Tibial artery (tissue), 4 donors: Measurements from ENCODE around the gene SLC9A4.

Source experiments
- DNase-seq, 2 donors: peaks; one replicate each; pipeline ENCODE4 v3.0.0-alpha.2; 2019
- H3K27ac ChIP-seq, 2 donors: fragments of 200-600 bp; sonication (generic) in 1 of 2; 1 replicate in 1 of 2; 2 replicates in 1 of 2; pipeline ENCODE4 v1.5.1; 2018 to 2019; ENCODE audit warnings: mild to moderate bottlenecking in 1 of 2
- H3K27me3 ChIP-seq, 2 donors: fragments of 200-600 bp; sonication (generic) in 1 of 2; one replicate each; pipeline versions ENCODE4 v1.5.1 to v1.6.0; 2016 to 2019
- H3K36me3 ChIP-seq, 3 donors: fragments of 200-600 bp; sonication (generic) in 2 of 3; one replicate each; pipeline ENCODE4 v1.5.1; 2016 to 2019; ENCODE audit warnings: mild to moderate bottlenecking in 2 of 3
- H3K4me1 ChIP-seq, 4 donors: fragments of 200-600 bp; sonication (generic) in 2 of 4; 1 replicate in 3 of 4; 2 replicates in 1 of 4; pipeline ENCODE4 v1.5.1; 2016 to 2019
- H3K4me3 ChIP-seq, 2 donors: fragments of 200-600 bp; sonication (generic) in 1 of 2; 1 replicate in 1 of 2; 2 replicates in 1 of 2; pipeline ENCODE4 v1.5.1; 2018 to 2019; ENCODE audit warnings: mild to moderate bottlenecking in 2 of 2
- H3K9me3 ChIP-seq, 3 donors: fragments of 200-600 bp; sonication (generic) in 1 of 3; one replicate each; pipeline ENCODE4 v1.5.1; 2016 to 2019
- CTCF ChIP-seq, 2 experiments: fragments of 200-600 bp in 1 of 2; fragments of 450-650 bp in 1 of 2; IDR thresholded peaks; one replicate each; pipeline ENCODE4 v1.5.1; 2017 to 2019; ENCODE audit warnings: antibody characterized with exemption in 2 of 2, mild to moderate bottlenecking in 1 of 2, moderate library complexity in 1 of 2
- intact Hi-C: fragments of 100-400 bp; cut with DNase I; formaldehyde crosslinking; loops from one replicate; pipeline ENCODE4 v1.15.0; 2023; ENCODE audit warnings: low total_unique reads

The SLC9A4 gene

DNA sequence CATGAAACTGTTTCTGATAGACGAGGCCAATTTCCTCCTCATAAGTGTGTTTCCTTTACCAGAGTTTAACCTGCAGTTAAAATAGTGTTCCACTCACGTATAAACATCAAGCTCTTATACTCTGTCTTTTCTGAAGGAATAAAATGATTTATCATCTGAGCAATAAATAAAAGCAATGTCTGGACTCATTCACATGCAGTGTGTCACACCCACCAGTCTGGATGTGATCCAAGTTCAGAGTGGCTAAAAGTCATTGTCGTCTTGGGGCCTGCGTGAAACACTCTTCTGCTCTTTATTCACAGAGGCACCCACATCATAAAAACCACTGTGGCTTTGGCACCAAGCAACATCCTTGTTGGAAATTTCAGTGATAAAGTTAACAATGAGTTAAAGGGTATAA is 19.5 kb upstream of the SLC9A4 start:
- no peak for DNase-seq
- no peaks in the 10 kb centered on the region for H3K9me3 ChIP-seq
- H3K36me3 ChIP-seq, result no peaks in the 10 kb centered on the region
- H3K4me1 ChIP-seq, result no peaks in the 10 kb centered on the region
- H3K27ac ChIP-seq, result no peak overlapping the region
- TF ChIP-seq CTCF (IDR thresholded peaks at IDR 0.05), result no peak
- H3K27me3 ChIP-seq, result no peaks in the 10 kb centered on the region
- H3K4me3 ChIP-seq, result no peak overlapping the region
- intact Hi-C loops, result no loop called here

DNA sequence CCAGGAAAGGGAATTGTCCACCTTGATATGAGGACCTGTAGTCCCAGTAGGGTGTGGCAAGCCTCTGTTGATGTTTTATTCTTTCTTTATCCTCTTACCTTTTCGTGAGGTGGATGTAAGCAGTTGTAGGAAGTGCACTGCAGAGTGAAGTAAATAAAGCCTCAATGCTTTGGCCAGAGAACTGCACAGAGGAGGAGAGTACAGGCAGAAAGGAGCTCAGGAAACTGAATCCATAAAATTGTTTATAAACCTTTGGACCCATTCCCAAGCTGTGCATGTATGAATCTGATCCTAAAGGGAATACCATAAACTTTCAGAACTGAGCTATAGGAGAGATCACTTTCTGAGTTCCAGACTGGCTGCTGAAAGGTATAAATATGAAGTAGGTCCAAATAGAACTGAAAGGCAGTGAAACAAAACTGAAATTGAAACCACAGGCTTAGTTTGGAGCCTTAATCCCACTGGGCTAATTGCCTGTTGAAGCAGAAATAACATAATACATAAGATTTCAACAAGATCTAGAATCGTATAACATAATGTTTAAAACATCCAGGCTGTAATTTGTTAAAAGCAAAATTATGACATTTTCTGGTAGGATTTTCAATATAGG is 17.9 kb upstream of the SLC9A4 start:
- Histone ChIP-seq H3K27me3 (no peaks in the 10 kb centered on the region), H3K36me3 (no peaks in the 10 kb centered on the region), H3K27ac (no peak overlapping the region), H3K4me1 (no peaks in the 10 kb centered on the region), H3K4me3 (no peak overlapping the region), H3K9me3 (no peaks in the 10 kb centered on the region)
- no peak for DNase-seq
- intact Hi-C loops, result no loop called here
- no peak for TF ChIP-seq CTCF (IDR thresholded peaks at IDR 0.05)

GRCh38 chr2:102460467-102460866 is 12.6 kb upstream of the SLC9A4 start:
- Histone ChIP-seq H3K4me3 (no peak overlapping the region), H3K36me3 (no peaks in the 10 kb centered on the region), H3K9me3 (peaks cover 0 to 5% (median 0%) of the 10 kb centered on the region in 3 donors), H3K4me1 (no peaks in the 10 kb centered on the region), H3K27ac (no peak overlapping the region), H3K27me3 (no peaks in the 10 kb centered on the region)
- TF ChIP-seq CTCF (IDR thresholded peaks at IDR 0.05), result no peak
- DNase-seq, result no peak
- intact Hi-C loops, result no loop called here

- intact Hi-C loops, result no loop called here
- H3K27me3 ChIP-seq, result no peaks in the 10 kb centered on the region
- H3K9me3 ChIP-seq, result peaks cover 0 to 5% (median 0%) of the 10 kb centered on the region in 3 donors
- TF ChIP-seq CTCF (IDR thresholded peaks at IDR 0.05), result no peak
- H3K36me3 ChIP-seq, result no peaks in the 10 kb centered on the region
- H3K4me1 ChIP-seq, result no peaks in the 10 kb centered on the region
- DNase-seq, result no peak
- H3K4me3 ChIP-seq, result no peak overlapping the region
- no peak overlapping the region for H3K27ac ChIP-seq
Measured at GRCh38 chr2:102461188-102461587, 11.8 kb upstream of the SLC9A4 start.

DNA sequence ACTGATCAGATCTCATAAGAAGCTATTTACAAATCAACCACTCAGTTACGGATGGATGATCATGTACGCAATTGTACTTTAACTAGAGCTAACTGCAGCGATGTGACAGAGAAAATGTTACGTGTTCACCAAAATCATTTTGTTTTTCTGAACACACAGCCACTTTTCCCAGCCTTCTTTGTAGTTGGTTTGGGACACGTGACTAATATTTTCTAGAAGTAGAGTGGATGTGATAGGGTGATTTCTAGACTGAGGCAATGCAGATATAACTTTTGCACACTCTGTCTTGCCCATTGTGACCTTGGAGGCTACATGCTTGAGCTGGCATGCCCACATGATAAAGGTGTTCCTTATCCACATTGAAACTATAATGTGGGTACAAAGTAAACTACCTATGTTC is 9.9 kb upstream of the SLC9A4 start:
- intact Hi-C loops, result no loop called here
- H3K27ac ChIP-seq, result no peak overlapping the region
- DNase-seq, result no peak
- no peak for TF ChIP-seq CTCF (IDR thresholded peaks at IDR 0.05)
- H3K9me3 ChIP-seq, result peaks cover 0 to 5% (median 0%) of the 10 kb centered on the region in 3 donors
- no peak overlapping the region for H3K4me3 ChIP-seq
- H3K4me1 ChIP-seq, result no peaks in the 10 kb centered on the region
- no peaks in the 10 kb centered on the region for H3K27me3 ChIP-seq
- H3K36me3 ChIP-seq, result no peaks in the 10 kb centered on the region

GRCh38 chr2:102470168-102470567 is 2.9 kb upstream of the SLC9A4 start:
- intact Hi-C loops, result no loop called here
- H3K27ac ChIP-seq, result no peak overlapping the region
- H3K4me3 ChIP-seq, result no peak overlapping the region
- TF ChIP-seq CTCF (IDR thresholded peaks at IDR 0.05), result no peak
- no peak for DNase-seq
- no peaks in the 10 kb centered on the region for H3K27me3 ChIP-seq
- peaks cover 0 to 7% (median 0%) of the 10 kb centered on the region in 3 donors for H3K9me3 ChIP-seq
- no peaks in the 10 kb centered on the region for H3K36me3 ChIP-seq
- H3K4me1 ChIP-seq, result no peaks in the 10 kb centered on the region
